Fibroblast of pulmonary artery (primary cell): Measurements from ENCODE around the gene GIMAP8.
"Not testable (repeated sequence)": the region's sequence is repeated elsewhere in the genome, so short reads cannot be mapped to it uniquely, and the experiment has no call there.

Experiments
- DNase-seq: peaks from one replicate; pipeline ENCODE4 v3.0.0-alpha.2; 2010; ENCODE audit warnings: low read depth
- H3K4me3 ChIP-seq: replicated peaks from 2 replicates; pipeline ENCODE4 v1.5.1; 2011; ENCODE audit warnings: low read depth, mild to moderate bottlenecking, control low read depth, low read length, moderate library complexity
- CTCF ChIP-seq: IDR thresholded peaks from 2 replicates; pipeline ENCODE4 v1.5.1; 2011; ENCODE audit warnings: mild to moderate bottlenecking, control low read depth, low read length, inconsistent platforms; ENCODE audit errors: missing control alignments

Gene GIMAP8

DNA sequence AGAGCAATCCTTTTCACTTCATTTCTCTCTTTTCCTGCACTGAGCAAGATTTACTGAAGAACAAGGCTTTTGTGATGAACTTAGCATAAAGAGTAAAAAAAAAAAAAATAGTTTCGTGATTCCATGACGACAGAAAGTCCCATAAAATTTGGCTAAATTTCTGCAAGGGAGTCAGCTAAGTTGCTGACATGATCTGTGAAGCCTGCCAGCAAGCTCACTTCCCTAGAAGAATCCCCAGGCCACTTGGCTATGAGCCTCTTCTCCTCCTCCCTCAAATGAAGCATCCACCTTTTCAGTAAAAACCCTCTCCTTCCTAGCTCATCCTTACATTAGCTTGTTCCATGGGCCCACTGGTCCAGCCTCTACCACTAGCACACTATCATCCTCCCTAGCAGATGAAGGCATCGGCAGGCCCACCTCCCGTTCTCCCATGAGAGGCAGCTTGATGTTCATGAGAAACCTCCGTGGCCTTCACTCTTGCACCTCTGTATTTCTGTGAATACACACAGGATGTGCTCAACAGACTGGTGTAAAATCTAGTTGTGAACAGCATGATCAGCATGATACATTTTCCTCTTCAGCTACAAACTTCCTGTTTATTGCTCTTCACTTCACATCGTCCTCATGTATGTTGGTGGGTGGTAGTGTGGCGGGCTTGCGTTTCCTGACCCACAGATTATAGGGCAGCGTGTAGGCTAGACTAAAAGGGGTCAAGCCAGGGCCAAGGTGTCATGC, 30.9 kb downstream of the GIMAP8 start:
- H3K4me3 ChIP-seq, result no peak overlapping the region
- no peak for TF ChIP-seq CTCF
- DNase-seq, result no peak

- no peak for TF ChIP-seq CTCF
- H3K4me3 ChIP-seq, result no peak overlapping the region
- no peak for DNase-seq
Measured at GRCh38 chr7:150481922-150482321, 31.5 kb downstream of the GIMAP8 start.

DNA sequence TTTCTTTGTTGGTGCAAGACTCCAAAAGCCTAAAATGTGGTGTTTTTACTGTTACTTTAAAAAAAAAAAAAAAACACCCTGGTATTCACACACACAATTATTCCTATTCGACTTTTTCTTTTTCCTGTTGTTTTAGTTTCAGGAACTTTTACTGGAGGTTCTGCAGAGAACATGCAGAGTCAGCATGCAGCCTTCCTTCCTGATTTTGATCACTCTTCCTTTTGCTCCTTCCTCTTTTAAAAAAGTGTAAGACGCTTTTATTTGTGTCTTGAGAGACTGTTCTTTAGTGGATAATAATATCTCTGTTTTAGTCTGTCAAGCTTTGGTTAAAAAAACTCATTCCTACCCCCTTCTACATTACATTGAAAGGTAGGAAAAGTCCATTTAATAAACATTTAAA, 33.1 kb downstream of the GIMAP8 start:
- DNase-seq, H3K4me3 ChIP-seq: not testable (repeated sequence)

DNA sequence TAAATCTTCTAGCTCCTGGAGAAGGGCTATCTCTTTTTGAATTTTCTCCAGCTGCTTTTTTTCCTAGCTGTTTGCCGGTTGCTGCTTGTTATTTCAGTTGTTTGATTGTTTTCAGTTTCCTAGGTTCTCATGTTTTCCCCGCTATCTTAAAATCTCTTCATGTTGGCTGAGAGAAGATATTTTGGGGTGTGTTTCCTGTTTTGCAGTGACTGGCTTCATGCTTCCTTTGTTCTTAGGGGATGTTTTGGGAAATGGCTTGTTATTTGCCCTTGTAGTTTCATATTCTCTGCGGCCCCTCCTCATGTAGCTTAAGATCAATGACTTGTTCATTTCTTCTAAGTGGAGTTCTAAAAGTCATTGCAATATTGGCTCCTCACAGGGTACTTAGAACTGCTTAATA, 33.6 kb downstream of the GIMAP8 start:
- not testable (repeated sequence) for H3K4me3 ChIP-seq, DNase-seq

GRCh38 chr7:150487625-150488024, 37.2 kb downstream of the GIMAP8 start:
- no peak overlapping the region for H3K4me3 ChIP-seq
- no peak for DNase-seq
- no peak for TF ChIP-seq CTCF

GRCh38 chr7:150489782-150490181, 39.4 kb downstream of the GIMAP8 start:
- DNase-seq, result no peak
- H3K4me3 ChIP-seq, result no peak overlapping the region
- TF ChIP-seq CTCF, result no peak

GRCh38 chr7:150493442-150493841, 43.0 kb downstream of the GIMAP8 start:
- DNase-seq, H3K4me3 ChIP-seq: not testable (repeated sequence)

DNA sequence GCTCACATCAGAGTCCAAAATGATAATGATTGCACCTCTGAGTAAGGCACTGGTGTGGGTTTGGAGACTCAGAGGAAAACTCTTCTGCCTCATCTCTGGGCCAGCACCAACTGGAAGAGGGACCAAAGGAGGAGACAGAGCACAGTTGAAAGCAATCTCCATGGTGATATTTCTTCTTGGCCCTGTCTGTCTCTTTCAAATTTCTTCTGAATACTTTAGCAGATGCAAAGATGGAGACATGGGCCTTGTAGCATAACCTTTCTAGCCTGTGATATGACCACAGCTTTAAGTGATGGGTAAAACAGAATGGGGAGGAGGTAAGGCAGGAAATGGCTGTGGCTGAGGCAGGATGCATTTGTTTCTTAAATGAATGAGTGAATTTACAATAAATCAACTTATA, 52.1 kb downstream of the GIMAP8 start:
- TF ChIP-seq CTCF, result no peak
- no peak overlapping the region for H3K4me3 ChIP-seq
- DNase-seq, result no peak
